ENCODE measurements around the gene GLOD4.
"Not testable (repeated sequence)": the region's sequence is repeated elsewhere in the genome, so short reads cannot be mapped to it uniquely, and the experiment has no call there.

Gene GLOD4

DNA sequence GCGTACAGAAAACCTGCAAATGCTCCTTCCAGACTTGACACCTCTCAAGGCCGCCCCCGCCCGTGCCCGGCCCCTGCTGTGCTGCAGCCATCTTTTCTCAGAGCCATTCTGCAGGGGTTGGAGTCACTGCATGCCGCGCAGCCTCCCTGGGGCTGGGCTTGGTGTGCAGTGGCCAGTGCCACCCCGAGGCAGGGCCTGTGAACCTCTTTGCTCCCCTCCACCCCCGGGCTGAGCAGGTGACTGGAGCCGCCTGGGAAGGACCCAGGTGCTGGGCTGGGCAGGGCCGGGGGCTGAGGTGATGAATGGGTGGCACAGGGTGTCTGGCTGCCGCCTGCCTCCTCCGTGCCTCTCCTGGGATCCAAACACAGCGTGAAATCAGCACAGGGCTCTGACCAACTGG lies 20.4 kb upstream of the GLOD4 start:
- no peak for DNase-seq

DNA sequence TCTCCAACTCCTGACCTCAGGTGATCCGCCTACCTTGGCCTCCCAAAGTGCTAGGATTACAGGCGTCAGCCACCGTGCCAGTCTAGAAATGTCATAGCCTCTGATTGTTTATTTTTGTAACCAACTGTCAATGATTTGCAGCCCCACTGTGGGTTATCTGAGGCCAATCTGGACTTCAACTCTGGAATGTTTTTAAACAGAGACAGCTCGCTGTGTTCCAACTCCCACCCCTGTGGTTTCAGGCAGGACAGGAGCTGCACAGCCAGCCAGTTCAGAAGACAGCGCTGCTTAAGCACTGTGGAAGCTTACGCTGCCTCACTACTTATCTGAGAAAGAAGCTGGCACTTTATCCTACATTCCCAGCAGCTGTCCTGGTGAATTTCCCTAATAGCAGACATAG lies 19.6 kb upstream of the GLOD4 start:
- DNase-seq, result no peak

DNA sequence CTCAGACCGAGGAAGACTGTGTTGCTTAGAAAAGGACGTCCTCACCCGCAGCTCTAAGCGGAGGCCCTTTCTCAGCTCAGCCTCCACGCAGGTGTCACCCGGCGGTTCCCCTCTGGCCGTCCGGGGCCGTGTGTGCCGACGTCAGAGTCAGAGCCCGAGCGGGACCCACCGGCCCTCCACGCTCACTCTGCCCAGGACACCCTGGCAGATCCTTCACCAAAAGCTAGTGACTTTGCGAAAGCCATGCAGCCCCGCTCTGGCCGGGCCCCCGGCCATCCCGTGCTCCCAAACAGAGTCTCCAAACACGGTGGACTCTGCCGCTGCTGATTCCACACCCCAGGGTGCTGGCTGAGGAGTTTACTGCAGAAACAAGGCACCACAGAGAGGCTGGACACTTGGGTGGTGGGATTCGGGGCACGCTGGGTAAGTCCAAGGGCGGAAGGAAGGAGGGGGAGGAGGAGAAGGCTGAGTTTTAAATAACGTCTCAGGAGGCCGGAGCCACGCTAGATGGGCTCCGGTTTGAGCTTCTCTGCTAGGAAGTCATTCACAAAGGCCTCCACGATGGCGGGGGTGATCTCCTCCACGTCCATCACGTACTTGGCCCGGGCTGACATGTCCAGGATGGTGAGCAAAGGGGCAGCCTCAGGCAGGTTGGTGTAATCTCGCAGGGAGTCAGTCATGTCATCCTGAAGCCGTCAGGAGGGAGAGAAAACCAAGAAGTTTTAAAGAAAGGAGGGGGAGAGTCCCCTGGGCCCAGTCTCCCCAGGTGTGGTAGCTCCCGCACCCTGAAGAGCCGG lies 18.6 kb upstream of the GLOD4 start:
- no peak for DNase-seq

DNA sequence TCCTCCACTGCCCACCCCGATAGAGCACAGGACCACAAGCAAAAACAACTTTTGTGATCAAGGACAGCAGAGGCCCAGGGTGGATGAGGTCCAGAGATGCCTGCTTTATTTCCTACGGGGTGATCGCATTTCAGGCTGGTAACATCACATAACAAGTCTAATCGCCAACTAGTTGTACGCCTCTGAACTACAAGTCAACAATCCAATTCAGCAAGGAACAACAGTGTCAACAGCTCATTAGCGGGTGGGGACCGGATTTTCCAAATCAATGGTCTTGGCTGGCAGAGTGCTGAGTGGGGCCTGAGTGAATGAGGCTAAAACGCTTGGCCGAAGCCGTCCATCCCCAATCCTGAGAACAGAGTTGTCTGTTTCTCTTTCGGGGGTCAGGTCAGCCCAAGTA lies 17.2 kb upstream of the GLOD4 start:
- no peak for DNase-seq

DNA sequence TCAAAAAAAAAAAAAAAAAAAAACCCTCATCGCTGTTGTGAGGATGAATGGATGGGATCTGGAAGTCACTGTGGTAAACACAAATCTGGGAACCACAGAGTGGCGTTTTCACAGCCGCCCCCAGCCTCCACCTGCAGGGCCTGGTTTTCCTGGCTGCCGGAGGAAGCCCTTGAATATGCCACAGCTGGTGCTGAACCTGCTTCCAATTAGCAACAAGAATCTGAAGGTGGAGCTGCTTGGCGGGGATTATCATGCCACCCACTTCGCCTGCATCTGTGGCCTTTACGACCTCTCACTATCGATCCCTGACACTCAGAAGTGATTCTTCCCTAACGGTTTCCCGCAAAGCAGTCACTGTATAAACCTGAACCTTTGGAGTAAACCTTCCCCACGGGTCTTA lies 16.2 kb upstream of the GLOD4 start:
- DNase-seq, result no peak

DNA sequence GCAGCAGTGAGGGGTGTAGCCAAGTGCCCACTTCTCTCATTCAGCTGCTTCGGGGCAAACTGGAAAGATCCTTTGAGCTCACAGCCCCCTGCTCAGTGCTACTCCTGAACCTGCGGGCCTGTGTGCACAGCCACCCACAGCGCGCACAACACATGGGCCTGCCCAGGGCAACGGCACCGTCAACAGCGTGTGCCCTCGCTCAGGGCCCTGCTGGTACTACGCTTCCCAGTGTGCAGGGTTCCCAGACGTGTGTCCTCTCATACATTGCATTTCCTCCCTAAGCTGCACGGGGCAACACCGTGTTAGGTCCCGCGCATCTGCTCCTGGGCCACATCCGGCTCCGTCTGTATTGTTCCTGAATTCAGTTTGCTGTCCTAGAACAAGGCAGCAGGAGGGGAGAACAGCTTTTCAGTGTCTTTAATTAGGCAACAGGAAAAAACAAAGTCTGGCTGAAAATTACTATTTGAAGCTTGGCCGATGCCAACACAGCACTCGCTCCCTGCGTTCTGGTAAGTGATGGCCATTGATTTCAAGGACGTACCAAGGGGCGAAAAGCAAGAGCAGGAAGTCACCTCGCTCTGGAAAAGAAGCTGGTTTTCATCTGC lies 15.3 kb upstream of the GLOD4 start:
- no peak for DNase-seq

DNA sequence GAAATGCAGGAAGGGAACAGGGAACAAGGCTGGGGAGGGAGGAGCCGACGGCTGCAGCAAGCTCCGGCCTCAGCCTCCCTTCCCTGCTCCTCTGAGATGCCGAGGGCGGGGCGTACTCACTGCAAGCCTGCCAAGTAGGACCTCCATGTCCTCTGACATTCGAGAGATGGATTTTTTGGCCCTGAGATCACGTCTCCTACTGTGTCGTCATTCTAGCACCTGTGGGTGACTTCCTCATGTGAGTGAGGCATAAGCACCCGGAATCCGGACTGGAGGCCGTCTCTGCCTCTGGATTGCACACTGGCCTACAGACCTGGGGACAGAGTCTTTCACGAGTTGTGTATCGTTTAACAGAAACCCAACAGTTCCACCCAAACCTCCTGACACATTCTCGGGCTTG lies 14.5 kb upstream of the GLOD4 start:
- no peak for DNase-seq

DNA sequence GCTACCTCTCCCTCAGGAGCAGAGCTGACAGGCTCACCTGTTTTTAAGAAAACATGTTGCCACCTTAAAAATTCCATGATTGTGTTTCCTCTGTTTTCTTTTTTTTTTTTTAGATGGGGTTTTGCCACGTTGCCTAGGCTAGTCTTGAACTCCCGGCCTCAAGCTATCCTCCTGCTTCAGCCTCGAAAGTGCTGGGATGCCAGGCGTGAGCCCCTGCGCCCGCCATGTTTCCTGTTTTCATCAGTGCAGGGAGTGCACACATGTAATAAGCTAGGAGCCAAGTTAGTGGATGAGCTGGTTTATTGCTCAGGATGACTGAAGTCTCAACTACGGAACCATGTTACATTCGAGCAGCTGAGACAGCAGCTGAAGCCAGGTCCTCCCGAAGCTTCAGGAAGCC lies 13.6 kb upstream of the GLOD4 start:
- no peak for DNase-seq

DNA sequence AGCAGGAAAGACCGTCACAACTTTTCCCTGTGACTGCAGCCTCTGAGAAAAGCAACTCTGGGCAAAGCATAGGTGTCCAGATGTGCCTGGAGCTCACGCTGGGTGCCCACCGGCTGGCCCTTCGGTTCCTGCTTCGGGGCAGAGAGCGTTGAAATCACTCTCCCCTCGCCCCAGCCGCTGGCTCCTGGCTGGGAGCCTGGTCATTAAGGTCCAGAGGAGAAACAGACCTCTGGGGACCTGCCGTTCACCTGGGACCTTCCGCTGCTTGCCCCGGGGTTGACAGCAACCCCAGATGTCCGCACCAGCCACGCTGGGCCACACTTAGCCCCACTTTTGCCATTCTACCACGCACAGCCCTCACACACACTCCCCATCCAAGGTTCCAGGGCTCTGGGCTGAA lies 13.2 kb upstream of the GLOD4 start:
- DNase-seq, result no peak

DNA sequence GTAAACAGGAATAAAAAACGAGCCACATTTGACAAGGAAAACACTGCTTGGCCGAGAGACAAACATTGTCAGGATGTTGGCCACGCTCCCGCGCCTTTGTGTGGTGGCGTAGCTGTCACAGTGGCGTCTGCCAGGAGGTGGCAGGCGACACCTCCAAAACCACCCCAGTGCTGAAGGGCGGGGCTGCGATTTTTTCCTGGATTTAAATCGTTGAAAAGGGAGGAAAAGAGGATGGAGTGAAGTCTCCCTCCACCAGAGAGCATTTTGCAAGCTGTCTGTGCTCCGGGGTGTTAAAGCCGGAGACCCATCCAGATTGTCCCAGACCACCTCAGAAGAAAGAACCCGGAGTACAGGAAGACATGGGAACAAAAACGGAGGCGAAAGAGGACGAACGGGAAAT lies 12.8 kb upstream of the GLOD4 start:
- peak; percentile 59 for DNase-seq

DNA sequence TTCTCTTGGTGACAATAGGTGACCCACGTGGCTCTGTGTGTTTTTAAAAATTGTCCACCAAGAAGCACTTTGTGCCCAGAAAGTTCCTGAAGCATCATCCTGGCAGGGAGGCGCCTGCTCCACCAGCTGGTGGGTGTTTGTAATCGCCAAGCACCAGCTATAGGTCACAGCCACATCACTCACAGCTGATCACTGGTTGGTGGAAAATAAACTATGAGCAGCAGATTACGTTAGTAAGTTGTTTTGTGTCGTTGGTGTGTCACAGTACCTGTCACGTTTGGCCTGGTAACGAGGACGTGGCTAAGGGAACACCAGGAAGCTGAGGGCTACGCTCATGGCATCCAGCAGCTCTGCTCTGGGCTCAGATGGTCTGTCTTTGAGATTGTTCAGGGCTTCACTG lies 10.2 kb upstream of the GLOD4 start:
- peak; percentile 12 for DNase-seq

DNA sequence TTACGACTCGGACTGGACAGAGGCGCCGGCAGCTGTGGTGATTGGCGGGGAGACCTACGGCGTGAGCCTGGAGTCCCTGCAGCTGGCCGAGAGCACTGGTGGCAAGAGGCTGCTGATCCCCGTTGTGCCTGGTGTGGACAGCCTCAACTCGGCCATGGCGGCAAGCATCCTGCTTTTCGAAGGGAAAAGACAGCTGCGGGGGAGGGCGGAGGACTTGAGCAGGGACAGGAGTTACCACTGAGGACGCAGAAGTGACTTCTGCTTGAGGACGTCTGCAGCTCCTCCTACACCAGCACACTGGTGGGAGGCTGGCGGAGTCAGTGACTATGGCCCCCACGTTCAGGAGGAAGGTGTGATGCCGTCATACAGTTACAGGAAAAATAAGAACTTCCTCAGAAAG lies 9.7 kb upstream of the GLOD4 start:
- DNase-seq, result no peak

DNA sequence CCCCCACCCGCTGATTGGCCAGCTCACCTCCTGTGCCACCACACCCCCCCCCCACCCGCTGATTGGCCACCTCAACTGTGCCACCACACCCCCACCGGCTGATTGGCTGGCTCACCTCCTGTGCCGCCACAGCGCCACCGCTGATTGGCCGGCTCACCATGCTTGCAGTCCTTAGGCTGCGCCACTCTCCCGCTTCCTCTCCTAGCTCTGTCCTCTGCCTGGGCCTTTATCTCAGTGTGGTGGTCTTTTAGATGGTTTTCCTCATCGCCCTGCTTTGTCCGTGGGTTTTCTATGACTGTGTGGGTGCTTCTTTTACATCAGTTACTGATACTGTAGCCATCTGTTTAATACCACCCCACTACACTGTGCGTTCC lies 8.8 kb upstream of the GLOD4 start:
- DNase-seq, result not testable (repeated sequence)

DNA sequence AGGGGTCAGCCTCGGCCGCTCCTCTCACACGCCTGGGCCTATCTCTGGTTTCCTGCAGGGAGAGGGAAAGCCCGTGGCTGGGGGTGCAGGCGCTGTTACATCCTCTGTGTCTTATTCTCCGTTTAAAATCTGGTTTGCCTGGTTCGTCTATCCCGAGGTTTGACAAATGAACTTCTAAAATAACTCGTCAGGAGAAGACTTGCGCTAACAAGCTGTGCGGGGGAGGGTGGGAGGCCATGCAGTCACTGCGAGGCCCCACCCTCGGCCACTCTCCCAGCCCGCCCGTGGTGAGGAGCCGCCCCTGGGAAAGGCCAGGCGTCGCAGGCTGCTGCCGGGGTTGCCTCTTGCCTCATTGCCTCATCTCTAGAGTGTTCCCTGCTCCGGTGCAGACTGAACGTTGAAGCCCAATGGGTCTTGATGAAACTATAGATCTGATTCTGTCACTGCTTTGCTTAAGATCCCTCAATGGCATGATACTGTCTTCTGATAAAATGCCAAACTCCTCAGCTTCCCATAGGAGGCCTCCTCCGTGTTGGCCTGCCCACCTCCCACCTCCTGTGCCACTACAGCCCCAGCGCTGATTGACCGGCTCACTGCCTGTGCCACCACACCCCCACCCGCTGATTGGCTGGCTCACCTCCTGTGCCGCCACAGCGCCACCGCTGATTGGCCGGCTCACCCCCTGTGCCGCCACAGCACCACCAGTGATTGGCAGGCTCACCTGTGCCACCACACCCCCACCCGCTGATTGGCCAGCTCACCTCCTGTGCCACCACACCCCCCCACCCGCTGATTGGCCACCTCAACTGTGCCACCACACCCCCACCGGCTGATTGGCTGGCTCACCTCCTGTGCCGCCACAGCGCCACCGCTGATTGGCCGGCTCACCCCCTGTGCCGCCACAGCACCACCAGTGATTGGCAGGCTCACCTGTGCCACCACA lies 8.1 kb upstream of the GLOD4 start:
- not testable (repeated sequence) for DNase-seq

DNA sequence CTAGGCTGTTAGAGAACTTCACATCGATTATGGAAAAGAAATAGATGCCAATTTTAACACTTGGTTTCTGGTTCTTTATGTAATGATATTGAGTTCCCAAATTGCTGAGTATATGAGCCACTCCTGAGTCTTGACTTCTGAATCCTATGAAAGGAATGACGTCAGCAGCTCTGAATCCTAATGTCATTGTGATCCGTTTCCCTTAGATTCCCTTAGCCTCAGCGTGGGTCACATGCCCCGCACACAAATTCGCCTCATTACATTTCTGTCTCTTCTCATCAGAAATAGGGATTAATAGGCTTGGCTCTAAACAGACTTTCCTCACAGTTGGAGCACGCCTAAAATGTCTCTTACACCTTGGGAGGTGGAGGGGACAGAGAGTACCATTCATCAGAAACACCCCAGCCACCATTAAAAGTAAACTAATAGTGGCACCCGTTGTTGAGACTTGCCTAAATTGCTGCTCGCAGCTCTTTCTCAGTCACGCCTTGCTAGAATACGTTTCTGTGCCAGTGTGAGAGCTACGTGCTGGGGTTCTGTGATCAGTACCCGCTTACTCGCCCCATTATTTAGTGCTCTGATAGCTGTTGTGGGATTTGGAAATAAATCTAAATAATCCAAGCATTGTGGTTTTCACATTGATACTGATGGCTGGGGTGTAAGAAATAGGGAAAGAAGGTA lies 7.2 kb upstream of the GLOD4 start:
- no peak for DNase-seq

DNA sequence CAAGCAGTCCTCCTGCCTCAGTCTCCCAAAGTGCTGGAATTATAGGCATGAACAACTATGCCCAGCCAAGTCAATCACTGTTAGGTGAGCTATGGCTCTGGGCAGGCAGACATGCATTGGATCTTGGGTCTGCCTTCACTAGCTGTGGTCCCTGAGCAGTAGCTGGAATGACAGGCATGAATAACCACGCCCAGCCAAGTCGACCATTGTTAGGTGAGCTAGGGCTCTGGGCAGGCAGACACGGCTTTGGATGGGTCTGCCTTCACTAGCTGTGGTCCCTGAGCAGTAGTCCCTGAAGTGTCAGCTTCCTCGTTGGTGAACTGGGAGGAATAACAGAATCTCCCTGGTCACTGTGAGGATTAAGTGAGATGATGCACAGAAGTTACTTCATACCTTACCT lies 6.5 kb upstream of the GLOD4 start:
- no peak for DNase-seq

DNA sequence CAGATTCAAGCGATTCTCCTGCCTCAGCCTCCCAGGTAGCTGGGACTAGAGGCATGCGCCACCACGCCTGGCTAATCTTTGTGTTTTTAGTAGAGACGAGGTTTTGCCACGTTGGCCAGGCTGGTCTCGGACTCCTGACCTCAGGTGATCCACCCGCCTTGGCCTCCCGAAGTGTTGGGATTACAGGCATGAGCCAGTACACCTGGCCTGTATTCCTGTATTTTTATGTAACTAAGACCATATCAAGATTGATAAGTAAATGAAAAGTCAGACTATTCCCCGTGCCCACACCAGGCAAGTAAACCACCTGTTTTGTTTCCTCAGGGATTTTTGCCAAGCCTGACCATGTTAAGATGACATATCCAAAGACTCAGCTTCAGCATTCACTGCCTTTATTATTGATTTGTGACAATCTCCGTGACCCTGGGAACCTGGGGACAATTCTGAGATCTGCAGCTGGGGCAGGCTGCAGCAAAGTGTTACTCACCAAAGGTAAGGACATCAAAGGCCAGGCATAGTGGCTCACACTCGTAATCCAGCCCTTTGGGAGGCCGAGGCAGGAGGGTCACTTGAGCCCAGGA lies 5.7 kb upstream of the GLOD4 start:
- no peak for DNase-seq

DNA sequence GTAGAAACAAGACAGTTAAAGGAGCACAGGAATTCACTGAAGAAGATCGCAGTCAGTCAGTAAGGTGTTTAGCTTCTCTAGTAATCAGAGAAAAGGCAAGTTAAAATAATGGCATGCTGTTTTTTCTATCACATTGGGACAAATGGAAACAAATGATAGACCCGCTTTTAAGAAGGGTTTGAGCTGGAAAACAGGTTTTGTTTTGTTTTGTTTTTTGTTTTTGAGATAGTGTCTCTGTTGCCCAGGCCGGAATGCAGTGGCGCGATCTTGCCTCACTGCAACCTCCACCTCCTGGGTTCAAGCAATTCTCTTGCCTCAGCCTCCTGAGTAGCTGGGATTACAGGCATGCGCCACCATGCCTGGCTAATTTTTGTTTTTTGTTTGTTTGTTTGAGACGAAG lies 3.8 kb upstream of the GLOD4 start:
- not testable (repeated sequence) for DNase-seq

DNA sequence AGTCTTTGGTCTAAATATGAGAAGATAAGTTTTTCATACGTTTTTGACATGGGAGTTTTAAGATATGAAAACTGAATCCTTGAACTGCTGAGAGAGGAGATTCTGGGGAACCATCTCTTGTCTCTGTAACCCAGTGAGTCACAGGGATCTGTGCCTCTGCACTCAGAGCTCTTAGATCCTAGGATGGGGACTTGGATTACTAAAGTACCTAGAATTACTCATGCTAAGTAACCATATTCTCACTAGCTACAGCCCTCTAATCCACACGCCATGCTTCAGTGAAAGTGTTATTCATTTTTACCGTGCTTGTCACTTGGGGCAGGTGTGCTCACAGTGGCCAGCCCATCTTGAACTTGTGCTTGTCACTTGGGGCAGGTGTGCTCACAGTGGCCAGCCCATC lies 2.1 kb upstream of the GLOD4 start:
- no peak for DNase-seq

DNA sequence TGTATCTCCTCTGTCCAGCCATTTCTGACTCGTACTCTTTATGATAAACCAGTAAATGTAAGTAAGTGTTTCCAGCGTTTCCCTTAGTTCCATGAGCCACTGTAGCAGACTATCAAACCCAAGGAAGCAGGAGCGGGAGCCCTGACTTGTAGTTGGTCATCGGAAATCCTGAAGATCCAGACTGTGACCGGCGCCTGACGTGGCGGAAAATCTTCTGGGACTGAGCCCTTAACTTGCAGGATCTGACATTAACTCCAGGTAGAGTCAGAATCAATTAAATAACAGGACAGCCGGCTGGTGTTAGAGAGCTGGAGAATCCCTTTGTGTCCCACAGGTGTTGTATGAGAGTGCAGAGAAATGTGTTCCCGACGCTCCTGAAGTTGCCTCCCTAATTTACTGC lies 4.0 kb downstream of the GLOD4 start:
- DNase-seq, result no peak

DNA sequence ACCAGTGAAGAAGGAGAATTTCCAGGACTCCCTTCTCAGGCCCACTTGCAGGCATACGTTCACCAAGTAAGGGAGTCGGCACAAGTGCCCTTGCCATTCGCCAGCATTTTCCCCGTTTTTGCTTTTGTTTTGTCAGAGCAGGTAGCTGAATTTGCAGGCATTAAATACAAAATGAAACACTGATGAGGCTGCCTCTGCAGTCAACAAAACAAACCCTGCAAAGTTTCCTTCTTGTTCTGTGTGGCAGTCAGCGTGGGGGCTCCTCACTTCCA lies 7.8 kb downstream of the GLOD4 start:
- DNase-seq, result no peak

DNA sequence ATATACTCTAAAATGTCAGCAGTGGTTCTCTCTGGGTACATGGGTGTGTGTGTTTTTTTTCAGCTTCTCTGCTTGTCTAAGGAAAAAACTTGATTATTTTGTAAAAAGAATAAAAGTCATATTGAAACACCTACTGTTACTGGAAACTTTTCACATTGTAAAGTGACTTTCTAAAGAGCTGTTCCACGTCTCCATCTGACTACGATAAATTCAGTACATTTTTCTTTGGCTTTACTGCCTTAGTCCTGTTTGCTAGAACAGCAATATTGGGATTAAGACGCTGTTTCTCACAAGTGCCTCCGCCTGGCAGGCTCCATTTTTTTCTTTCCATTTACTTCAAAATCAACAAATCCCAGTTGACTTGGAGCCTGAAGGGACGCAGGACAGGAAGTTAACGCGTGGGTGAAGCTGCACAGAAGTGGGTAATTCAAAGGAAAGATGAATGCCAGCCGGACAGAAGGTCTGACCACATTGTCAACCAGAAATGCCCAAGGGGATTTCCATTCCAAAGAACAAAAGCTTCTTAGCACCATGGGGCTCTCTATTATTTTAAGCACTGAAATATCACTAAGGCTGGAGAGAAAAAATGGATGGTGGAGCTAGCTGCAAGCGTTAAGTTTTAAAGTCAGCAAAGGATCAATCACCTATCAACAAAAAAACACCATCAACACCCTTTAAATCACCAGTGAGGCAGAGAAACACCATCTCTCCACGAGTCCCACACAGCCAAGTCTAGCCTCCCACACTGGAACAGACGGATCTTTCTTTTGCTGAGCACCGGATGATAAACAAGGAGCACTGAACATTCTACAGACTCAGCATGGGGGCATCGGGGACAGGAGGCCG lies 8.4 kb downstream of the GLOD4 start:
- DNase-seq, result no peak

Measured in HCEC 1CT (cell line).